Measurements from ENCODE around the gene DYNLRB1.
A peak's percentile ranks its signal among the peaks of the same experiment; 100 is the strongest.

DYNLRB1 gene

DNA sequence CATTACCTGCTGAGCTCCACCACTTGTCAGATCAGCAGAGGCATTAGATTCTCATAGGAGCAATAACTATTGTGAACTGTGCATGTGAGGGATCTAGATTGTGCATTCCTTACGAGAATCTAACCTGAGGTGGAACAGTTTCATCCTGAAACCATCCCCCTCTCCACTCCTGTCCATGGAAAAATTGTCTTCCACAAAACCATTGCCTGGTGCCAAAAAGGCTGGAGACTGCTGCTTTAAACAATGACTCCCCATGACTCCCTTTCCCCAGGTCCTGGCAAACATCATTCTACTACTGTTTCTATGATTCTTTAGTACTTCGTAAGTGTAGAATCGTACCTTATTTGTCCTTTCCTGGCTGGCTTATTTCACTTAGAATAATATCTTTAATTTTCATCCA, 9.7 kb upstream of the DYNLRB1 start:
- TF ChIP-seq, protein P1, sequence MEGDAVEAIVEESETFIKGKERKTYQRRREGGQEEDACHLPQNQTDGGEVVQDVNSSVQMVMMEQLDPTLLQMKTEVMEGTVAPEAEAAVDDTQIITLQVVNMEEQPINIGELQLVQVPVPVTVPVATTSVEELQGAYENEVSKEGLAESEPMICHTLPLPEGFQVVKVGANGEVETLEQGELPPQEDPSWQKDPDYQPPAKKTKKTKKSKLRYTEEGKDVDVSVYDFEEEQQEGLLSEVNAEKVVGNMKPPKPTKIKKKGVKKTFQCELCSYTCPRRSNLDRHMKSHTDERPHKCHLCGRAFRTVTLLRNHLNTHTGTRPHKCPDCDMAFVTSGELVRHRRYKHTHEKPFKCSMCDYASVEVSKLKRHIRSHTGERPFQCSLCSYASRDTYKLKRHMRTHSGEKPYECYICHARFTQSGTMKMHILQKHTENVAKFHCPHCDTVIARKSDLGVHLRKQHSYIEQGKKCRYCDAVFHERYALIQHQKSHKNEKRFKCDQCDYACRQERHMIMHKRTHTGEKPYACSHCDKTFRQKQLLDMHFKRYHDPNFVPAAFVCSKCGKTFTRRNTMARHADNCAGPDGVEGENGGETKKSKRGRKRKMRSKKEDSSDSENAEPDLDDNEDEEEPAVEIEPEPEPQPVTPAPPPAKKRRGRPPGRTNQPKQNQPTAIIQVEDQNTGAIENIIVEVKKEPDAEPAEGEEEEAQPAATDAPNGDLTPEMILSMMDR (IDR thresholded peaks at IDR 0.05): no peak
- no peak for TF ChIP-seq ZFX (IDR thresholded peaks at IDR 0.05; ENCODE audit: borderline replicate concordance)

DNA sequence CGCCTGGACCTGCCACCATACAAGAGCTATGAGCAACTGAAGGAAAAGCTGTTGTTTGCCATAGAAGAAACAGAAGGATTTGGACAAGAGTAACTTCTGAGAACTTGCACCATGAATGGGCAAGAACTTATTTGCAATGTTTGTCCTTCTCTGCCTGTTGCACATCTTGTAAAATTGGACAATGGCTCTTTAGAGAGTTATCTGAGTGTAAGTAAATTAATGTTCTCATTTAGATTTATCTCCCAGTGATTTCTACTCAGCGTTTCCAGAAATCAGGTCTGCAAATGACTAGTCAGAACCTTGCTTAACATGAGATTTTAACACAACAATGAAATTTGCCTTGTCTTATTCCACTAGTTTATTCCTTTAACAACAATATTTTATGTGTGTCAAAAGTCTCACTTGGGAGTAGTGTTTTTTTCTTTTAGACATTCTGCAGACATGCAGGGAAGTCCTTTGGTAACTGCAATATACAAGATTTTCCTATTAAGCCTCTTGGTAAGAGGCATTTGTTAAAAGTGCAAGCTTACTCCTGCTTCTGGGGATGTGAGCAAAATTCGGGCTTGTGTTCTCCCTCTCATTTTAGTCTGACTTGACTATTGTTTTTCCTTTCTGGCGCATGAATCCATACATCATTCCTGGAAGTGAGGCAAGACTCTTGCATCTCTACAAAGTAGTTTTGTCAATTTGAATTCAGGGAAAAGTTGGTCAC, 8.4 kb upstream of the DYNLRB1 start:
- H3K27ac ChIP-seq: no peak overlapping the region
- TF ChIP-seq, protein P1 (IDR thresholded peaks at IDR 0.05): no peak
- no peak for TF ChIP-seq ZFX (IDR thresholded peaks at IDR 0.05; ENCODE audit: borderline replicate concordance)

More for the DNA sequence above, 9.7 kb upstream of the DYNLRB1 start:
- no peak overlapping the region for H3K27ac ChIP-seq

DNA sequence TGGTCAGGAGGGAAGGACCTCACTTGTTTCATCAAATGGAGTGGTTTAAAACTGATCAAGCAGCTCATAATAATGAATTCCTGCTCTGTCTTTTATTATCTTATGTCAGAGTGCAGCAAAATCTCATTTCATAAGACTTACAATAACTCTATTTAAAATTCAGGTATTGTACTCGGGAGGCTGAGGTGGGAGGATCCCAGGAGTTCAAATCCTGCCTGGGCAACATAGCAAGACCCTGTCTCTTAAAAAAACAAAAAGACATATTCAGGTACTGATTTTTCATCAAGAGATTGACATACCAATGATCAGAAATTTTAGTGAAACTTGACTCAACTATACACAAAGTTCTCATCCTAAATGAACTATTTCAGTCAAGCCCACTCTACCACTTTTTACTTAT, 5.6 kb upstream of the DYNLRB1 start:
- no peak for TF ChIP-seq ZFX (IDR thresholded peaks at IDR 0.05; ENCODE audit: borderline replicate concordance)
- TF ChIP-seq, protein P1 (IDR thresholded peaks at IDR 0.05): no peak
- no peak overlapping the region for H3K27ac ChIP-seq

DNA sequence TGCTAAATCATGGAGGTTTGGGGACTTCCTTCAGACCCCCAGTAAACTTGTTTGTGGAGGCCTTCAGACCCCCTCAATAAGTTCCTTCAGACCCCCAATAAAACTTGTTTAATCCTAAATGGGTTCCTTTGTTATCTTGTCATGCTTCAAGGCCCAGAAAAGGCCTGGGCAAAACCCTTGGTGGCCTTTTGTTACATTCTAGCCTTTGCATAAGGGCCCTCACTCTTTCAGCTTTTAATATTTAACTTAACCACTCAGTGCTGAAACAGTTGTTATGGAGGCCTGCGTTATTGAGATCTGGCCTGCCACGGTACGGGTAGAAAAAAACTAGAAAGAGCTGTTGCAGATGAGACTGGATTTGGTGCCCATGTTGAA, 4.3 kb upstream of the DYNLRB1 start:
- TF ChIP-seq ZFX (IDR thresholded peaks at IDR 0.05; ENCODE audit: borderline replicate concordance): no peak
- TF ChIP-seq, protein P1 (IDR thresholded peaks at IDR 0.05): no peak
- H3K27ac ChIP-seq: peak overlapping the region; percentile 24; the same call in 1 of the 2 replicates

DNA sequence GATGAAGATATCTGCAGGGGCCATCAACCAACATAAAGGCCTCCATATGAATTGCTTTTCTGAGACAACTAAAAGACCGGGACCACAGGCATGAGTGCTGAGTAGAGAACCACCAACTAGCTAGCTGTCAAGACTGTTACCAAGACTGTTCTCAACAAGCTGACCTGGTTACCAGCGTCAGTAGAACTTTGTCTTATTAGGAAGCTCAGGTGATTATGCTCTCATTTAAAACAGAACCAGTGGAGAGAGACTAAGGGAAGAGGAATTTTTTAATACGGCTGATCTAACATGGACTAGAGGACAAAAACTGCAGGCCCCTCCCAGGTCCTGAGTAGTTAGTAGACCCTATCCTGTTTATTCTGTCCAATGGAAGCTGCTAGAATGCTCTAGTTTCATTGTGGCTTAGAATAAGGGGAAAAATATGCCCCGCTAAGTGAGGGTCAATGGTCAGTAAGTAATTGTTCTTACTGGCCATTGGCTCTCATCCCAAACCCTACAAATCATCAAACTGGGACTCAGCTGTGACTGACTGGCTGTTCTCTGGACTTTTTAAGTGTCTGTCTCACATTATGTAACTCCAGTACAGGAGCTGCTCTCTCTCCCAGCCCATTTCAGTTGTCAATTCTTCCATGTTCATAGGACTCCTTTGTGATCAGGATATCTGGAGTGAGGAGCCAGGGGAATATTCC, 3.8 kb upstream of the DYNLRB1 start:
- H3K27ac ChIP-seq: peak overlapping the region; percentile 24; the same call in 1 of the 2 replicates
- no peak for TF ChIP-seq ZFX (IDR thresholded peaks at IDR 0.05; ENCODE audit: borderline replicate concordance)
- TF ChIP-seq, protein P1 (IDR thresholded peaks at IDR 0.05): no peak

DNA sequence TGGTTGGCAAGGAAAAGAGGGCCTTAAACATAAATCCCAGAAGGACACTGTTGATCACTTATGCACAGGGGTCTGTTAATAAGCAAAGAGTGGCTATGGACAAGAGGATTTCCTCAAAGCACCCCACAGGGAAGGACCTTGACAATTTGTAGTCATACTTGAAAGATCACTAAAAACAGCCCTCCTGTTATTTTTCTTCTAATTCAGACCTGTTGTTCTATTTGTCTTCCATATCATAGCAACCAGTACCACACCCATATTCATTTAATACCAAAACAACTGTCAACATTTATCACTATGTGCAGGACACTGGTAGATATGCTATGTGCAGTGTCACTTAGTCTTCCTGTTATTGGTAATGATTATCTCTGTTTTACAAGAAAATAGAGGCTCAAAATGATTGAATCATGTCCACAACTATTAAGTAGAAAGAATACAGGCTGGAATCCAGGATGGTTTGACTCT, 3.2 kb upstream of the DYNLRB1 start:
- peak overlapping the region; percentile 24; the same call in 1 of the 2 replicates for H3K27ac ChIP-seq

DNA sequence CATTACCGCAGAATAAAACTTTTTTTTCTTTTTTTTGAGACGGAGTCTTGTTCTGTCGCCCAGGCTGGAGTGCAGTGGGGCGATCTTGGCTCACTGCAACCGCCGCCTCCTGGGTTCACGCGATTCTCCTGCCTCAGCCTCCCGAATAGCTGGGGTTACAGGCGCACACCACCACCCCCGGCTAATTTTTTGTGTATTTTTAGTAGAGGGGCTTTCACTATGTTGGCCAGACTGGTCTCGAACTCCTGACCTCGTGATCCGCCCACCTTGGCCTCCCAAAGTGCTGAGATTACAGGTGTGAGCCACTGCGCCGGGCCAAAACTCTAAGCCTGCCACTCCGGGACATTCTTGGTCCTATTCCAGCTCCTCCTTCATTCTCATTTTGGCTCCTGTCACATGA, 2.2 kb upstream of the DYNLRB1 start:
- peak overlapping the region; percentile 96; the same call in 1 of the 2 replicates for H3K27ac ChIP-seq

More for the DNA sequence above, 3.2 kb upstream of the DYNLRB1 start:
- TF ChIP-seq ZFX (IDR thresholded peaks at IDR 0.05; ENCODE audit: borderline replicate concordance): no peak
- TF ChIP-seq, protein P1 (IDR thresholded peaks at IDR 0.05): no peak

Measured in 22Rv1 (cell line).